ENCODE data around the gene ZSWIM1. TPM values are rescaled to one million over a fixed set of nuclear protein-coding genes. Genes with fewer than 3 reads are reported as not detected.

Gene ZSWIM1
- total RNA-seq, 1 donor from 2014 or later = 7.9 TPM

- H3K4me3 Mint-ChIP-seq (ENCODE audit: unreplicated experiment) = no peak overlapping the region
- H3K27me3 Mint-ChIP-seq (ENCODE audit: low read depth) = no peaks in the 10 kb centered on the region
- H3K27ac Mint-ChIP-seq (ENCODE audit: unreplicated experiment) = no peak overlapping the region
- H3K36me3 Mint-ChIP-seq (ENCODE audit: low read depth) = no peaks in the 10 kb centered on the region
- no peak for DNase-seq (ENCODE audit: low spot score)
- no peaks in the 10 kb centered on the region for H3K9me3 Mint-ChIP-seq (ENCODE audit: low read depth)
- peaks cover 24% of the 10 kb centered on the region for H3K4me1 Mint-ChIP-seq (ENCODE audit: low read depth)
- TF ChIP-seq CTCF (IDR thresholded peaks at IDR 0.05) = no peak
These were observed 27.5 kb upstream of the ZSWIM1 start for GRCh38 chr20:45853484-45853883.

- peaks cover 3% of the 10 kb centered on the region for H3K36me3 Mint-ChIP-seq (ENCODE audit: low read depth)
- DNase-seq (ENCODE audit: low spot score) = no peak
- no peaks in the 10 kb centered on the region for H3K27me3 Mint-ChIP-seq (ENCODE audit: low read depth)
- H3K4me1 Mint-ChIP-seq (ENCODE audit: low read depth) = peaks cover 45% of the 10 kb centered on the region
- H3K27ac Mint-ChIP-seq (ENCODE audit: unreplicated experiment) = peak within 1 kb of the TSS; percentile 89
- H3K4me3 Mint-ChIP-seq (ENCODE audit: unreplicated experiment) = peak within 1 kb of the TSS; percentile 91
- no peak for TF ChIP-seq CTCF (IDR thresholded peaks at IDR 0.05)
- no peaks in the 10 kb centered on the region for H3K9me3 Mint-ChIP-seq (ENCODE audit: low read depth)
These were observed 23.7 kb upstream of the ZSWIM1 start, which contains the start of the genes ACOT8 and ZSWIM3 for GRCh38 chr20:45857114-45857881. Gene ACOT8, minus strand, starts transcription at chr20:45857392. Its CDS starts 77 bp downstream, at chr20:45857315. Gene ZSWIM3, plus strand, starts transcription at chr20:45857614. Its CDS starts 212 bp downstream, at chr20:45857826.

- Mint-ChIP-seq H3K27ac (ENCODE audit: unreplicated experiment) (peak overlapping the region; percentile 89), H3K9me3 (ENCODE audit: low read depth) (no peaks in the 10 kb centered on the region), H3K4me1 (ENCODE audit: low read depth) (peaks cover 45% of the 10 kb centered on the region), H3K36me3 (ENCODE audit: low read depth) (peaks cover 3% of the 10 kb centered on the region), H3K27me3 (ENCODE audit: low read depth) (no peaks in the 10 kb centered on the region), H3K4me3 (ENCODE audit: unreplicated experiment) (peak overlapping the region; percentile 91)
- no peak for DNase-seq (ENCODE audit: low spot score)
- TF ChIP-seq CTCF (IDR thresholded peaks at IDR 0.05) = no peak
These were observed 23.2 kb upstream of the ZSWIM1 start for GRCh38 chr20:45857882-45858216.

DNA sequence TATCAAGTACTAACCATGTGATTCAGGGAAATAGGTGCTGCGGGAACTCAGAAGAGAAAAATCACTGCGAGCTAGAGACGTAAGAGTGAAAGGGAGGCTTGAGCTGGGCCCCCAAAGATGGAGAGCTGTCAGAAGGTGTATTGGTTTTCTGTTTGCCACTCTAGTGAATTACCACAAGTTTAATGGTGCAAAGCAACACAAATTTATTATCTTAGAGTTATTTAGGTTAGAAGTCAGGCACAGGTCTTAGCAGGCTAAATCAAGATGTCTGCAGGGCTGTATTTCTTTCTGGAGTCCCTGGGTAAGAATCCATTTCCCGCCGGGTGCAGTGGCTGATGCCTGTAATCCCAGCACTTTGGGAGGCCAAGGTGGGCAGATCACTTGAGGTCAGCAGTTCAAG is 21.1 kb upstream of the ZSWIM1 start:
- H3K9me3 Mint-ChIP-seq (ENCODE audit: low read depth) = no peaks in the 10 kb centered on the region

More for the DNA sequence above, 21.1 kb upstream of the ZSWIM1 start:
- H3K4me3 Mint-ChIP-seq (ENCODE audit: unreplicated experiment) = no peak overlapping the region
- H3K4me1 Mint-ChIP-seq (ENCODE audit: low read depth) = peaks cover 43% of the 10 kb centered on the region
- no peak for DNase-seq (ENCODE audit: low spot score)
- no peak for TF ChIP-seq CTCF (IDR thresholded peaks at IDR 0.05)
- H3K27ac Mint-ChIP-seq (ENCODE audit: unreplicated experiment) = no peak overlapping the region
- H3K36me3 Mint-ChIP-seq (ENCODE audit: low read depth) = peaks cover 3% of the 10 kb centered on the region
- no peaks in the 10 kb centered on the region for H3K27me3 Mint-ChIP-seq (ENCODE audit: low read depth)
